ENCODE data around the gene MKRN3.
"Not testable (repeated sequence)": the region's sequence is repeated elsewhere in the genome, so short reads cannot be mapped to it uniquely, and the experiment has no call there.

The MKRN3 gene

GRCh38 chr15:23578521-23579150 is 13.2 kb downstream of the MKRN3 start:
- no peak for TF ChIP-seq CTCF (conservative IDR thresholded peaks at IDR 0.05; ENCODE audit: low read depth, low read length)
- no peak for DNase-seq (ENCODE audit: low read depth)
- H3K4me3 ChIP-seq (ENCODE audit: low read length): no peak overlapping the region

GRCh38 chr15:23588268-23588667 is 22.8 kb downstream of the MKRN3 start:
- no peak for TF ChIP-seq CTCF (conservative IDR thresholded peaks at IDR 0.05; ENCODE audit: low read depth, low read length)
- H3K4me3 ChIP-seq (ENCODE audit: low read length): no peak overlapping the region
- no peak for DNase-seq (ENCODE audit: low read depth)

- DNase-seq (ENCODE audit: low read depth): no peak
- TF ChIP-seq CTCF (conservative IDR thresholded peaks at IDR 0.05; ENCODE audit: low read depth, low read length): no peak
- no peak overlapping the region for H3K4me3 ChIP-seq (ENCODE audit: low read length)
Measured at GRCh38 chr15:23589012-23589411, 23.5 kb downstream of the MKRN3 start.

- no peak overlapping the region for H3K4me3 ChIP-seq (ENCODE audit: low read length)
- no peak for TF ChIP-seq CTCF (conservative IDR thresholded peaks at IDR 0.05; ENCODE audit: low read depth, low read length)
- DNase-seq (ENCODE audit: low read depth): no peak
Measured at GRCh38 chr15:23594252-23594770, 28.8 kb downstream of the MKRN3 start.

- TF ChIP-seq CTCF (conservative IDR thresholded peaks at IDR 0.05; ENCODE audit: low read depth, low read length): no peak
- no peak for DNase-seq (ENCODE audit: low read depth)
- no peak overlapping the region for H3K4me3 ChIP-seq (ENCODE audit: low read length)
Measured at GRCh38 chr15:23595368-23595767, 29.9 kb downstream of the MKRN3 start.

- no peak overlapping the region for H3K4me3 ChIP-seq (ENCODE audit: low read length)
- no peak for DNase-seq (ENCODE audit: low read depth)
- no peak for TF ChIP-seq CTCF (conservative IDR thresholded peaks at IDR 0.05; ENCODE audit: low read depth, low read length)
Measured at GRCh38 chr15:23596736-23597135, 31.3 kb downstream of the MKRN3 start.

GRCh38 chr15:23597278-23597677 is 31.8 kb downstream of the MKRN3 start:
- not testable (repeated sequence) for H3K4me3 ChIP-seq (ENCODE audit: low read length); DNase-seq (ENCODE audit: low read depth)

Data from retinal pigment epithelial cell (primary cell).